GM19025 (cell line): Measurements from ENCODE around the gene CCL17.
A peak's percentile ranks its signal among the peaks of the same experiment; 100 is the strongest.

ENCODE experiments used
- ATAC-seq: cut with Tn5 transposase; IDR thresholded peaks from one replicate; pipeline ENCODE4 v1.9.1; 2021; ENCODE audit warnings: mild to moderate bottlenecking, low read depth, moderate library complexity; ENCODE audit not compliant: unreplicated experiment

Gene CCL17

GRCh38 chr16:57377080-57377841 is 27.3 kb upstream of the CCL17 start:
- ATAC-seq: peak; percentile 67

DNA sequence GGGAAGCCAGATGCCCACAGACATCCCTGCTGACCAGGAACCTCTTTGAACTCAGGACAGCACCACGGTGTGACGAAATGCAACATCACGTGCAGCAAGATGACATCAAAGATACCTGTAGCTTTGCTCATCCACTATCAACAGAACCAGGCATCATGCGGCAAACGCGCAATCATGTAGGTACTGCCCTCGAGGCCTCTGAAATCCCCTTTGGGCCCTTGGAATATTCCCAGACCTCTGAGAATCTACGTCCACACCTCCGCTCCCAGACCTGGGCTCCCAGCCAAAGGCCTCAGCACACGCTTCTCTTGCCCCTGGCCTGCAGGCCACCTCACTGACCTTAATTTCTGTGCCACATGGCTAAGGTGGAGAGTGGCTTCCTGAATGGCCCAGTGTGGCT is 25.0 kb upstream of the CCL17 start:
- no peak for ATAC-seq

- ATAC-seq: no peak
Observed at GRCh38 chr16:57380671-57381462, 23.7 kb upstream of the CCL17 start.

- ATAC-seq: no peak
Observed at GRCh38 chr16:57381791-57382534, 22.6 kb upstream of the CCL17 start.

GRCh38 chr16:57382535-57383275 is 21.9 kb upstream of the CCL17 start:
- ATAC-seq: no peak

DNA sequence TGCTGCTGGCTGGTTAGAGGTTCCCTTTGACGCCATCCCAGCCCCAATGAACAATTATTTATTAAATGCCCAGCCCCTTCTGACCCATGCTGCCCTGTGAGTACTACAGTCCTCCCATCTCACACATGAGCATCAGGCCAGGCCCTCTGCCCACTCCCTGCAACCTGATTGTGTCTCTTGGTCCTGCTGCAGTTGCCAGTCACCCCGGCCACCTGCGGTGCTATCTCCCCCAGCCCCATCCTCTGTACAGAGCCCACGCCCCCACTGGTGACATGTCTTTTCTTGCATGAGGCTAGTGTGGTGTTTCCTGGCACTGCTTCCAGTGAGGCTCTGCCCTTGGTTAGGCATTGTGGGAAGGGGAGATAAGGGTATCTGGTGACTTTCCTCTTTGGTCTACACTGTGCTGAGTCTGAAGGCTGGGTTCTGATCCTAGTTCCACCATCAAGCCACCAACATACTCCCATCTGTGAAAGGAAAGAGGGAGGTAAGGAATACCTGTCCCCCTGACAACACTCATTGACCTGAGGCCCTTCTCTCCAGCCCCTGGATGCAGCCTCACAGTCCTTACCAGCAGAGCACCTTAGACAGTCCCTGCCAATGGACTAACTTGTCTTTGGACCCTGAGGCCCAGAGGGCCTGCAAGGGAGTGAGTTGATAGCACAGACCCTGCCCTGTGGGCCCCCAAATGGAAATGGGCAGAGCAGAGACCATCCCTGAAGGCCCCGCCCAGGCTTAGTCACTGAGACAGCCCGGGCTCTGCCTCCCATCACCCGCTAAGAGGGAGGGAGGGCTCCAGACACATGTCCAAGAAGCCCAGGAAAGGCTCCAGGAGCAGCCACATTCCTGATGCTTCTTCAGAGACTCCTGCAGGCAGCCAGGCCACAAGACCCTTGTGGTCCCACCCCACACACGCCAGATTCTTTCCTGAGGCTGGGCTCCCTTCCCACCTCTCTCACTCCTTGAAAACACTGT is 21.0 kb upstream of the CCL17 start:
- ATAC-seq: no peak

DNA sequence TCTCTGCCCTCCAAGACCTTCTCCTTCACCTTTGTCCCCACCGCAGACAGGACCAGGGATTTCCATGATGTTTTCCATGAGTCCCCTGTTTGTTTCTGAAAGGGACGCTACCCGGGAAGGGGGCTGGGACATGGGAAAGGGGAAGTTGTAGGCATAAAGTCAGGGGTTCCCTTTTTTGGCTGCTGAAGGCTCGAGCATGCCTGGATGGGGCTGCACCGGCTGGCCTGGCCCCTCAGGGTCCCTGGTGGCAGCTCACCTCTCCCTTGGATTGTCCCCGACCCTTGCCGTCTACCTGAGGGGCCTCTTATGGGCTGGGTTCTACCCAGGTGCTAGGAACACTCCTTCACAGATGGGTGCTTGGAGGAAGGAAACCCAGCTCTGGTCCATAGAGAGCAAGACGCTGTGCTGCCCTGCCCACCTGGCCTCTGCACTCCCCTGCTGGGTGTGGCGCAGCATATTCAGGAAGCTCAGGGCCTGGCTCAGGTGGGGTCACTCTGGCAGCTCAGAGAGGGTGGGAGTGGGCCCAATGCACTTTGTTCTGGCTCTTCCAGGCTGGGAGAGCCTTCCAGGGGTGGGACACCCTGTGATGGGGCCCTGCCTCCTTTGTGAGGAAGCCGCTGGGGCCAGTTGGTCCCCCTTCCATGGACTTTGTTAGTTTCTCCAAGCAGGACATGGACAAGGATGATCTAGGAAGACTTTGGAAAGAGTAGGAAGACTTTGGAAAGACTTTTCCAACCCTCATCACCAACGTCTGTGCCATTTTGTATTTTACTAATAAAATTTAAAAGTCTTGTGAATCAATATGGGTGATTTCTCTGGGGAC is 20.1 kb upstream of the CCL17 start:
- ATAC-seq: no peak

DNA sequence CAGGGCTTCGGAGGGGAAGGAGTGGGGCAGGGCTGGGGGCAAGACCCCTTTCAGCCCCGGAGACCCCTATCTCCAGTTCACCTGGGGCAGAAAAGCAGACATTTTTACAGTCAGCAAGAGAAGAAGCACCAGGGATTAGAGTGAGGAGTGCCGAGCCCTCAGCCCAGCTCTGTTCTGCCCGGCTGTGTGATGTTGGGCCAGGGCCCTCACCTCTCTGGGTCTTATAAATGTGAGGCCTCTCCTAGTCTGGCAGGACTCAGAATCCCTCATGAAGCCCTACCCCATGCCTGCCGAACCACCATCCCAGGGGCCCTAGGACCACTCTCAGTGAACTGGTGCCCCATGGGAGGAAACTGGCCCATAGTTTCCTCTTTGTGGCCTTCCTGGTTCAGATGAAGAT is 19.5 kb upstream of the CCL17 start:
- no peak for ATAC-seq

- no peak for ATAC-seq
Observed at GRCh38 chr16:57386381-57386951, 18.1 kb upstream of the CCL17 start.

DNA sequence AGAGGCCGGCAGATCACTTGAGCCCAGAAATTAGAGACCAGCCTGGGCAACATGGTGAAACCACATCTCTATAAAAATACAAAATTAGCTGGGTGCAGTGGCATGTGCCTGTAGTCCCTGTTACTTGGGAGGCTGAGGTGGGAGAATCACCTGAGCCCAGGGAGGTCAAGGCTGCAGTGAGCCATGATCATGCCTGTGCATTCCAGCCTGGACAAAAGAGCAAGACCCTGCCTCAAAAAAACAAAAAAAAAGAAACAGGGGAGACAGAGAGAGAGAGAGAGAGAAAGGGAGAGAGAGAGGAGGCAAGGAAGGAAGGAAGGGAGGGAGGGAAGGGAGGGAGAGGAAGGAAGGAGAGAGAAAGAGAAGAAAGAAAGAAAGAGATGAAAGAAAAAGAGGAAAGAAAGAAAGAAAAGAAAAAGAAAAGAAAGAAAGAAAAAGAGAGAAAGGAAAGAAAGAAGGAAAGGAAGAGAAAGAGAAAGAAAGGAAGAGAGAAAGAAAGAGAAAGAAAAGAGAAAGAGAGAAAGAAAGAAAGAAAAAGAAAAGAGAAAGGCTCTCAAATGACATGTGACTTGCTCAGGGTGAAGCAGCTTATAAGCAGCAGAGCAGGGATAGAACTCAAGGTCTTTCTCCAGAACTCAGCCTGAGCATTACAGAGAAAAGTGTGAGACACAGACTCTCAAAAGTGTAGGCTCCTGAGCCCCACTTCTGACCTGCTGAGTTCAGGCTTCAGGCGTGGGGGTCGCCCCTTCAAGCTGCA is 16.8 kb upstream of the CCL17 start:
- ATAC-seq: peak; percentile 34

DNA sequence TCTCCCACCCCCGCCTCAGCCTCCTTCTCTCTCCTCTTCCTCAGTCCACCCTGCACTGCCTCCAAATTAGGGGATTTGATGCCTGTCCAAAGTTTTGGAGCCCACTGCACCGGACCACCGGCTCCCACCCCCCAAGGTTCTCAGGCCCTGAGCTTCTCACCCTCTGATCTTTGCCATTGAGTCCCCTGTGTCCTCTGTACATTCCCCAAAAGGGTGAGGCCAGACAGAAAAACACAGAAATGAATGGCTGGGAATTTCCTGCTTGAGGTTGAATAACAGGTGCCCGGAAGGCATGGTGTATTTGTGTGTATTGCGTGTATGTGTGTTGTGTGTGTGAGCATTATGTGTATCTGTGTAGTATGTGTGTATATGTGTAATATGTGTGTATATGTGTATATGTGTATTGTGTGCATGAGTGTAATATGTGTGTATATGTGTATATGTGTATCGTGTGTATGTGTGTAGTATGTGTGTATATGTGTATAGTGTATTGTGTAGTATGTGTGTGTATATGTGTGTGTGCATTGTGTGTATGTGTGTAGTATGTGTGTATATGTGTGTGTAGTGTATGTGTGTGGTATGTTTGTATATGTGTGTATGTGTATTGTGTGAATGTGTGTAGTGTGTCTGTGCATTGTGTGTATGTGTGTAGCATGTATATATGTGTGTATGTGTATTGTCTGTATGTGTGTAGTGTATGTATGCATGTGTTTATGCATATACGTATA is 16.0 kb upstream of the CCL17 start:
- ATAC-seq: peak; percentile 58

DNA sequence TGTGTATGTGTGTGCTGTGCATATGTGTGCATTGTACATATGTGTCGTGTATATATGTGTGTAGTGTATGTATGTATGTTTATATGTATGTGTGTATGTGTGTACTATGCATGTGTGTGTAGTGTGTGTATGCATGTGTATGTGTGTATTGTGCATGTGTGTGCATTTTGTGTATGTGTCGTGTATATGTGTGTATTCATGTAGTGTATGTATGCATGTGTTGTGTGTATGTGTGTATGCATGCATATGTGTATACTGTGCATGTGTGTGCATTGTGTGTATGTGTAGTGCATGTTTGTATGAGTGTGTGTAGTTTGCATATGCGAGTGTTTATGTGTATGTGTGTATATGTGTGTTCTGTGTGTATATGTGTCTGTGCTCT is 15.5 kb upstream of the CCL17 start:
- ATAC-seq: no peak

DNA sequence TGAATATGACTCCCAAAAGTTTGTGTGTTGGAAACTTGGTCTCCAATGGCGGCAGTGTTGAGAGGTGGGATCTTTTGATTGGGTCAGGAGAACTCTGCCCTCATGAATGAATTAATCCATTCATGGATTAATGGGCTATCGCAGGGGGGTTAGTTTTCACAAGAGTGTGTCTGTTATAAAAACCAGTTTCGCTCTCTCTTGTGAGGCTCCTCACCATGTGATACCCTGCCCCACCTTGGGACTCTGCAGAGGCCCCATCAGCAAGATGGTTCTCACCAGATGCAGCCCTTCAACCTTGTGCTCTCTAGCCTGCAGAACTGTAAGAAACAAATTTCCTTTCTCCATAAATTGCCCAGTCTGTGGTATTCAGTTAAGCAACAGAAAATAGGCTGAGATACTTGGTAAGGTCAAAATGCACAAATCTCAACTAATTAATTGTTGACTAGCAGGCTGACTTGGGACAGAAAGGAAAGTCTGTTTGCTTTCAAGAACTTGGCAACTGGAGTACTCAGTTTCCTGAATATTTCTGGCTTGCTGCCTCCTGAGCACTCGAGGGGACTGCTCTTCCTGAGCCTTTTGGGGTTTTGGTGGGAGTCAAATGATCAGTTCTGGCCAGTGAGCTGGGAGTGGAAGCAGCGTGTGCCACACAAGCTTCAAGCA is 13.8 kb upstream of the CCL17 start:
- ATAC-seq: no peak

DNA sequence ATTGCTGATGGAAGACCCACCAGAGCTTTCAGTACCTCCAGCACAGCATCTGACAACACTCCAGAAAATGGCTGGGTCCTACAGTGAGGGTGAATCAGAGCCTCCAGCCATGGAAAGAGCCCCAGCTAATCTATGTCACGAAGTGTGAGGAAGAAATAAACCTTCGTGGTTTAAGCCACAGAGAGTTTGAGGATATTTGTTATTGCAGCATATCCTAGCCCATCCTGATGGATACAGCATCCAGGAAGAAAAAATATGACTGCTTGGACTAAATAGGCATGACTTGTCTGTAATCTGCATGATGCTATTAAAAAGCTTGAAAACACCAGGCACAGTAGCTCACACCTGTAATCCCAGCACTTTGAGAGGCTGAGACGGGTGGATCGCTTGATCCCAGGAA is 13.3 kb upstream of the CCL17 start:
- no peak for ATAC-seq

DNA sequence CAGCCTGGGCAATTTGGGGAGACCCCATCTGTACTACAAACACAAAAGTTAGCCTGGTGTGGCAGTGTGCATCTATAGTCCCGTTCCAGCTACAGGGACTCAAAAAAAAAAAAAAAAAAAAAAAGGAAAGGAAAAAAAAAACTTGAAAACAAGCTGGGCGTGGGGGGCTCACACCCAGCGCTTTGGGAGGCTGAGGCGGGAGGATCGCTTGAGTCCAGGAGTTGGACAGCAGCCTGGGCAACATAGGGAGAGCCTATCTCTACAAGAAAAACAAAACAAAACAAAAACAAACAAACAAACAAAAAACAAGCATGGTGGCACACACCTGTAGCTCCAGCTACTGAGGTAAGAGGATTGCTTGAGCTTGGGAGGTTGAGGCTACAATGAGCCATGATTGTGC is 12.9 kb upstream of the CCL17 start:
- no peak for ATAC-seq

DNA sequence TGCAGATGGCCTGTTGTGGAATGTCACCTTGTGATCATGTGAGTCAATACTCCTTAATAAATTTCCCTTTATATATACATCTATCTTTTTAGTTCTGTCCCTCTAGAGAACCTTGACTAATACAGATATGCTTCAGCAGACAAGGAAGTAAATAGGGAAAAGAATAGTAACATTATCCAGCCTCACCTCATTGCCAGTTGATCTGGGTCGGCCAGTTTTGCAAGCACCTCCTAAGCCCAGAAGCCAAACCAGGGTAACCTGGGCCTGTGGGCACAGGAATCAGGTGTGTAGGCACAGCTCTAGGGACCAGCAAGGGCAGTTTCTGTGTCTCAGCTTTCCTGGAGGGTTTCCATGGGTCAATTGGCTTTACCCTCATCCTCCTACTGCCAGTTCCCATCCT is 11.9 kb upstream of the CCL17 start:
- no peak for ATAC-seq
